ENCODE results near the gene RAPGEF5. TPM values are rescaled to one million over a fixed set of nuclear protein-coding genes. Genes with fewer than 3 reads are reported as not detected.

RAPGEF5 gene
- total RNA-seq, 1 experiment from 2014 or later: 16.4 TPM

- Histone ChIP-seq H3K36me3 (ENCODE audit: low read depth) (no peaks in the 10 kb centered on the region), H3K4me1 (replicated peaks; ENCODE audit: insufficient read depth) (no peaks in the 10 kb centered on the region; the same call in 1 of the 2 replicates), H3K4me3 (no peak overlapping the region), H3K9me3 (ENCODE audit: insufficient read depth, low read depth) (no peaks in the 10 kb centered on the region), H3F3A (ENCODE audit: insufficient read depth, low read depth) (peaks cover 5% of the 10 kb centered on the region; the same call in 1 of the 2 replicates), H3K27ac (no peak overlapping the region), H3K9me2 (ENCODE audit: insufficient read depth) (no peaks in the 10 kb centered on the region), H3K4me2 (no peak overlapping the region), H2AFZ (no peak overlapping the region), H3K79me2 (ENCODE audit: low read depth) (no peaks in the 10 kb centered on the region), H3K27me3 (ENCODE audit: insufficient read depth, low read depth) (no peaks in the 10 kb centered on the region), H4K20me1 (ENCODE audit: insufficient read depth) (no peaks in the 10 kb centered on the region)
- CTCF ChIA-PET: no interaction called here
- BruUV-seq (replicated peaks): no TSS peak
- intact Hi-C loops (cut with micrococcal nuclease; ENCODE audit: unreplicated experiment): loop anchor here (5.0 kb wide), 1 partner anchor 39 kb away; no protein-coding TSS in a partner anchor
- TF ChIP-seq CTCF (conservative IDR thresholded peaks at IDR 0.05) (no peak), EZH2 (IDR thresholded peaks at IDR 0.05; ENCODE audit: low read depth) (no peak)
- DNase-seq: no peak
- POLR2A ChIA-PET (ENCODE audit: unreplicated experiment): no interaction called here
These were observed 46.4 kb upstream of the RAPGEF5 start for GRCh38 chr7:22403344-22403743.

DNA sequence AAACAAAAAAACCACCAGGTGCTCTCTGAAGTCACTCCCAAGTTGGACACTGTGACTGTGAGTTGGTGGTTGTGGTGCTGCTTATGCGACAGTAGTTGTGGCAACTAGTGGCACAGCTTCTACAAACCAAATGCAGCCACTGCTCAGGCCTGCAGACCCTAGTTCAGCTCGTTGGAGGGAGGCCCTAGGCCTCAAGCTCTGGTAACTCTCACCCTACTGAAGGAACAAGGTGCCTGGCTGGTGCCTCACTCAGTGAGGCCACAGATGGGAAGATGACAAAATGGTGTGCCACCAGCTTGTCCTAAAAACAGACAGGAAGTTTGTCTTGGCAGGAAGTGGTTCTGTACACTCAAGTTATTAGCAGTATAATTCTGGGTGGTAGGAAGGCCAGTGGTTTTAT lies 45.3 kb upstream of the RAPGEF5 start:
- no peaks in the 10 kb centered on the region for H3K79me2 ChIP-seq (ENCODE audit: low read depth)
- H3K36me3 ChIP-seq (ENCODE audit: low read depth): no peaks in the 10 kb centered on the region
- ChIA-PET CTCF (interaction anchor here (0.6 kb wide), 1 partner anchor 319 kb away, joined by 7 read pairs; no protein-coding TSS in a partner anchor), POLR2A (ENCODE audit: unreplicated experiment) (interaction anchor here (0.5 kb wide), 1 partner anchor 37 kb away, joined by 7 read pairs; no protein-coding TSS in a partner anchor)
- no peak for DNase-seq
- no TSS peak for BruUV-seq (replicated peaks)
- H3K4me2 ChIP-seq: no peak overlapping the region
- H3K27me3 ChIP-seq (ENCODE audit: insufficient read depth, low read depth): no peaks in the 10 kb centered on the region
- H3F3A ChIP-seq (ENCODE audit: insufficient read depth, low read depth): peaks cover 5% of the 10 kb centered on the region; the same call in 1 of the 2 replicates
- H3K27ac ChIP-seq: no peak overlapping the region
- no peaks in the 10 kb centered on the region for H3K9me2 ChIP-seq (ENCODE audit: insufficient read depth)
- H3K9me3 ChIP-seq (ENCODE audit: insufficient read depth, low read depth): no peaks in the 10 kb centered on the region
- H3K4me3 ChIP-seq: no peak overlapping the region
- no peak for TF ChIP-seq EZH2 (IDR thresholded peaks at IDR 0.05; ENCODE audit: low read depth)
- no peak for TF ChIP-seq CTCF (conservative IDR thresholded peaks at IDR 0.05)
- no peak overlapping the region for H2AFZ ChIP-seq
- H3K4me1 ChIP-seq (replicated peaks; ENCODE audit: insufficient read depth): no peaks in the 10 kb centered on the region; the same call in 1 of the 2 replicates
- H4K20me1 ChIP-seq (ENCODE audit: insufficient read depth): no peaks in the 10 kb centered on the region
- intact Hi-C loops (cut with micrococcal nuclease; ENCODE audit: unreplicated experiment): loop anchor here (5.0 kb wide), 1 partner anchor 40 kb away; no protein-coding TSS in a partner anchor

GRCh38 chr7:22400936-22401553 lies 44.1 kb upstream of the RAPGEF5 start:
- Histone ChIP-seq H3F3A (ENCODE audit: insufficient read depth, low read depth) (peaks cover 5% of the 10 kb centered on the region; the same call in 1 of the 2 replicates), H2AFZ (no peak overlapping the region), H3K4me3 (no peak overlapping the region), H3K9me2 (ENCODE audit: insufficient read depth) (no peaks in the 10 kb centered on the region), H4K20me1 (ENCODE audit: insufficient read depth) (no peaks in the 10 kb centered on the region), H3K27me3 (ENCODE audit: insufficient read depth, low read depth) (no peaks in the 10 kb centered on the region), H3K36me3 (ENCODE audit: low read depth) (no peaks in the 10 kb centered on the region), H3K79me2 (ENCODE audit: low read depth) (no peaks in the 10 kb centered on the region), H3K4me2 (no peak overlapping the region), H3K27ac (no peak overlapping the region), H3K4me1 (replicated peaks; ENCODE audit: insufficient read depth) (no peaks in the 10 kb centered on the region; the same call in 1 of the 2 replicates), H3K9me3 (ENCODE audit: insufficient read depth, low read depth) (no peaks in the 10 kb centered on the region)
- intact Hi-C loops (cut with micrococcal nuclease; ENCODE audit: unreplicated experiment): loop anchor here (5.0 kb wide), 1 partner anchor 41 kb away; no protein-coding TSS in a partner anchor
- no TSS peak for BruUV-seq (replicated peaks)
- no peak for DNase-seq
- POLR2A ChIA-PET (ENCODE audit: unreplicated experiment): interaction anchor here (0.7 kb wide), 3 partner anchors 26 to 747 kb away, joined by 4 to 6 read pairs (median 5); no protein-coding TSS in a partner anchor
- TF ChIP-seq EZH2 (IDR thresholded peaks at IDR 0.05; ENCODE audit: low read depth): no peak
- CTCF ChIA-PET: no interaction called here
